ENCODE data around the gene DPP10.
"Not testable (repeated sequence)": the region's sequence is repeated elsewhere in the genome, so short reads cannot be mapped to it uniquely, and the experiment has no call there.

The DPP10 gene

DNA sequence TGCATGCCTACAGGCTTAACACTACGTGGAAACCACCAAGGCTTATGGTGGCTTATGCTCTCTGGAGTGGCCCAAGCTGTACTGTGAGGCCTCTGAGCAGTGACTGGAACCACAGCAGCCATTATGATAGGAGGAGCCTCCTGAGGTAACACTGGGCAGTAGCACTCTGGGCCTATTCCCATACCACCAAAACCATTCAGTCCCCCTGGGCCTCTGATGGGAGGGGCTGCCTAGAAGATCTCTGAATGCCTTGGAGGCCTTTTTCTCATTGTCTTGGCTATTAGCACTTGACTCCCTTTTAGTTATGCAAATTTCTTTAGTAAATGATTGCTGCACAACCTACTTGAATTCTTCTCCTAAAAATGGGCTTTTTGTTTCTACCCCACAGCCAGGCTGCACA lies 985.0 kb downstream of the DPP10 start:
- DNase-seq (ENCODE audit: low spot score), result no peak

DNA sequence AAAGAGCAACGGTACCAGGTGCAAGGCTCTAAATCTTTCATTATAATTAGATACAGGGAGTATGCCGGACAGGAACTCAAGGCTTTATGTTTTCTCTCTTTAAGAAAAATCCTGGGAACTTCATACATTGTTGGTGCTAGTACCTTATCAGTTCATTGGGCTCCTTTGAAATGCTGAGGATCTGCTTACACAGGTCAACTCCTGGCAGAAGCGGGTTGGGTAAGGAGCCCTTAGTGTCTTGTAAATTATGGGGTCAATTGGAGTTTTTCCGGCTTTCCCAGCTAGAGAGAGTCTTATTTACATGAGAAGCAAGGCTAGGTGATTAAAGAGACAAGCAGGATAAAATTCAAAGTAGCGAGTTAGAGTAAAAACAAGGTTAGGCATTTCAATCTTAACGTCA lies 998.3 kb downstream of the DPP10 start:
- not testable (repeated sequence) for DNase-seq (ENCODE audit: low spot score)

- no peak for DNase-seq (ENCODE audit: low spot score)
Measured at GRCh38 chr2:115443539-115444185, 1001.2 kb downstream of the DPP10 start.

GRCh38 chr2:115460008-115460407 lies 1017.6 kb downstream of the DPP10 start:
- DNase-seq (ENCODE audit: low spot score), result no peak

GRCh38 chr2:115480741-115481140 lies 1038.3 kb downstream of the DPP10 start:
- no peak for DNase-seq (ENCODE audit: low spot score)

- DNase-seq (ENCODE audit: low spot score), result no peak
Measured at GRCh38 chr2:115481842-115482241, 1039.4 kb downstream of the DPP10 start.

DNA sequence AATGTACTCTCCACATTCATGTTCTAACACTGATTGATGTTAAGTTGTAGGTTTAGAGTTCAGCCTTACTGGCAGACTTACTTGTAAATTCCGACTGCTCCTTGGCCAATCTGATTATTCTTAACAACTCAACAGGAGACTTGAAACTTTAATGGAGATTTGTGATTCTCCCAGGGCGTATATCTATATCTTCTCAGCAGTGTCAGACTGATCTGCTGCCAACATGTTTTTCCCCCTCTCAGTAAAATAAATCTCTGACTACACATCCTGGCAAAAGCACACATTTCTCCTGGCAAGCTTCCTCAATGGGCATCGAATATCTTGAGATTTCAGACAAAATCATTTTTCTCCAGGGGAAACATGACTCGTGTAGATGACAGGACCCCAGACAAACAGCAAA lies 1041.2 kb downstream of the DPP10 start:
- DNase-seq (ENCODE audit: low spot score), result no peak

DNA sequence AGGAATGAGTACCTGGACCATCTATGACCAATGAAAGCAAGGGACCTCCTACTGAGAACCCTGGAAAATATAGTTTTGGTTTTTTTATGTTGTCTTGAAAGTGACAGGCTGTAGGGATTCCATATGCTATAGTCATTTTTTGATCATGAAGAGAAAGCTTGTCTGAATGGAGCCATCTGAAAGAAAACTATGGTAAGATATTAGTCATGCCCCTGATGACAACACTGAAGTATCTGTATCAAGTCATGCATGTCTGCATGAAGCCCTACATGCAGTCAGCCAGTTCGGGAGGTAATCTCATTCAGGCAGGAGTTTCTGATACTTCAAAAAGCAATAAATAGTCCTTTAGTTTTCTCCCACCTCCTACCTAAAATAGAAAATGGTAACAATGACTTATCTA lies 1042.0 kb downstream of the DPP10 start:
- no peak for DNase-seq (ENCODE audit: low spot score)

DNA sequence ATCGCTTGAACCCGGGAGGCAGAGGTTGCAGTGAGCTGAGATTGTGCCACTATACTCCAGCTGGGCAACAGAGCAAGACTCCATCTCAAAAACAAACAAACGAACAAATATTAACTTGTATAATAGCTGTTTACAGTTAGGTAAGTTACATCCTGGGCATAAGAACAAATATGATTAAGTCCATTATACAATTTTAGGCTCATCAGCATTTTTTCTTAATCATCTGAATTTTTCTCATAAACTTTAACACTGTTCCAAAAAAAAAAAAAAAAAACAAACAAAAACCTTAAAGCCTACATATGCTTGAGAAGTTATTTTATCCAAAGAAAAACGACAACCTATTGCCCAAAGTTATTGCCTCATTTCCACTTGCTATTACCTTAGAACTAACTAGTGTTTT lies 1042.5 kb downstream of the DPP10 start:
- DNase-seq (ENCODE audit: low spot score), result no peak

GRCh38 chr2:115491186-115491793 lies 1048.8 kb downstream of the DPP10 start:
- DNase-seq (ENCODE audit: low spot score), result no peak

DNA sequence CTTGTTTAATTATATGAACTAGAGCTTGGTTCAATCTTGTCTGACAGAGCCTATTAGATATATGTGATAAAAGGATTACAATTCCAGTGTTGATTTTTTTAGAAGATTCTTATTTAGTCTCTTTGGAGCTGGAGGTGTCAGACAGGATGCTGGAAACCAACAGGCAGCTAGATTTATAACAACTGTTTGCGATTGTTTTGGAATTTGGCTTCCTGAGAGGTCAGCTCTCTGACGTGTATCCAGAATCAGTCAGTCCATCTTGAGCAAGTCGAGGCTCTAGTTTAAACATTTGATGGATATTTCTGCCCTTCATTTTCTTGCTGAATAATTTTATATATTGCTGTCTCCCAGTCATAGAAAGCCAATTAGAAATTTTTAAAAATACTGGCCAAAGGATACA lies 1062.9 kb downstream of the DPP10 start:
- DNase-seq (ENCODE audit: low spot score), result no peak

DNA sequence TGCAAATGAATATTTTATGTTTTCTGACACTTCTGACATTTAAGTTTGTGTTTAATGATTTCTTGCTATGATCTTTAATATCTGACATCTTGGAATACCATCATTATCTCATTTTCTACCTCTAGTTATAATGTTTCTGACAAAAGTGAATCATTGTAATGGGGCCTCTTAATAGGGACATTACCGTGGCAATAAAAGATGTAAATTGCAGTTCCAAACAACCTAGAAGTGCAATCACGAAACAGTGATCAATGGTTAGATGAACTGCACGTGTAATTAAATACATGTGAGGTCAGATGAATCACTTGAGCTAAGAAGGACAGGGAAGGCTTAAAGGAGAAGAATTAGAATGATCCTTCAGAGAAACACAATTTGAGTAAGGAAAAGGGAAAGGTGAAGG lies 1078.3 kb downstream of the DPP10 start:
- no peak for DNase-seq (ENCODE audit: low spot score)

GRCh38 chr2:115524452-115524851 lies 1082.0 kb downstream of the DPP10 start:
- no peak for DNase-seq (ENCODE audit: low spot score)

GRCh38 chr2:115529627-115530026 lies 1087.2 kb downstream of the DPP10 start:
- no peak for DNase-seq (ENCODE audit: low spot score)

- no peak for DNase-seq (ENCODE audit: low spot score)
Measured at GRCh38 chr2:115533081-115533480, 1090.6 kb downstream of the DPP10 start.

- DNase-seq (ENCODE audit: low spot score), result no peak
Measured at GRCh38 chr2:115541814-115542213, 1099.4 kb downstream of the DPP10 start.

DNA sequence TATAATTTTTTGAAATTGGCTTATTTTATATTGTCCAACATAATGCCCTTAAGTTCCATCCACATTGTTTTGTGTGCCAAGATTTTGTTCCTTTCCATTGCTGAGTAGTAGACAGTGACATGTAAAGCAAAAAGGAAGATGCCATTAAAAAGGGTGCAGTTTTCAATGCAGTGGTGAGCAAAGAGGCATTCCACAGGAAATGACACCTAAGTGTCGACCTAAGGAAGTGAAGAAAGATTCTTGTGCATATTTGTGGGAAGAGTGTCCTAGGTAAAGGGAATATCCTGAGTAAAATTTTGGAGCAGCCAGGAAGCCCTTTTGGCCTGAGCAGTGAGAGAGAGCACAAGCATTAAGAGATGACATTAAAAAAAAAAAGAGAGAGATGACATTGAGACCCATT lies 1099.9 kb downstream of the DPP10 start:
- DNase-seq (ENCODE audit: low spot score), result no peak

DNA sequence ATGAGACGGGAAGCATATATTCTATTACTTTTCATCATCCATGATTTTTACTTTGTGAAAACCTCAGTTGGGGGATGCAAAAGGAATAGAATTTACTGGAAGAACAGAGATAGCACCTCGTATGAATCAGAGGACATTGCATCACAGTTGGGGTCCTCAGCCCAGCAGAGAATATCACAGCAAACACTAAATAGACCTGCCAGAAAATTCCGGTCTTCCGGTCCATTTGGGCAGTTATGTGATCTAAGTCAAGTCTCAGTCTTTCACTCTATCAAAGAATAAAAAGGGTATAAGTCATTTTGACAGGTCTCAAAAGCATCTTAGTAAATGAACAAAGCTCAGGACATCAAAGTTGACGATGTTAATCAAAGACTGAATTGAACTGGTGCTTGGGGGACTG lies 1100.6 kb downstream of the DPP10 start:
- DNase-seq (ENCODE audit: low spot score), result no peak

GRCh38 chr2:115543461-115543860 lies 1101.0 kb downstream of the DPP10 start:
- DNase-seq (ENCODE audit: low spot score), result no peak

- DNase-seq (ENCODE audit: low spot score), result no peak
Measured at GRCh38 chr2:115549611-115550130, 1107.2 kb downstream of the DPP10 start.

DNA sequence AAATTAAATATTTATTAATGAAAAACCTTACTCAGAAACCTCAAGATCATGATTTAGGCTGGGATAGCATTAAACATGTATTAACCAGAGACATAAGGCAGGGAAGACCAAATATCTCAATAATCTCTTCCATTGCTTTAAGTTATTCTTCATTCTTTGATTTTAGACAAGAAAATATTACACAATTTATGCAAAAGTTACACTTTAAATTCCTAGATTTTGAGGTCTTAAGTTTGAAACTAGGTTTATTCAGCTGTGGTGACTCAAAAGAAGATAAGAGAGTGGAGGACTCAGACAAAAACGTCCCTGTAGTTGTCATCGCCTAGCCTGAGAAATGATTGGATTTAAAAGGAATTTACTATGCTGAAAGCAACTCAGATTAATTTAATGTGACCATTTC lies 1110.3 kb downstream of the DPP10 start:
- no peak for DNase-seq (ENCODE audit: low spot score)

DNA sequence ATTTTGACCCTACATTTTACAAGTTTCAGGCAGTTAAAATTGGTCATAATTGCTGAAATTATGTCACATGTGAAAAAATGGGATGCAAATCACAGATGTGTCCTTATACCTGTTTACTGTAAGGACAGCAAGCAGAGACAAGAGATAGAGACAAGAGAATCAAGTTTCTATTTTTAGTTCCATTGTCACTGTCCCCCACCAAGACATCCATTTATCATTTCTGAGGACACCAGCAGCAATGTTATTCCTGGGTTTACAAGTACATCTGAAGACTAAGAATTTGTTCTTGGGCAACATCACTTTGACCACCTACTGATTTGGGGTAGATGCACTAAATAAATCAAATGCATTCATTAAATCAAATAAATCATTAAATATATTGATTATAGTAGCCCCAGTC lies 1111.7 kb downstream of the DPP10 start:
- no peak for DNase-seq (ENCODE audit: low spot score)

GRCh38 chr2:115558725-115559124 lies 1116.3 kb downstream of the DPP10 start:
- DNase-seq (ENCODE audit: low spot score), result no peak

- DNase-seq (ENCODE audit: low spot score), result no peak
Measured at GRCh38 chr2:115560666-115561065, 1118.2 kb downstream of the DPP10 start.
